ENCODE results near the gene ROBO1. TPM values are rescaled to one million over a fixed set of nuclear protein-coding genes. Genes with fewer than 3 reads are reported as not detected.

Gene ROBO1
- total RNA-seq, 6 experiments from 2014 or later: 1.1 to 7.2 (median 4.3) TPM

- no peaks in the 10 kb centered on the region for H3K9me3 ChIP-seq
- H3K27ac ChIP-seq: no peak overlapping the region
- intact Hi-C loops (cut with DNase I): no loop called here
- 86% methylated on average over 2 of the region's 2 CpGs for WGBS (ENCODE audit: insufficient coverage, low coverage, low lambda C conversion rate, missing lambda C conversion rate)
- no peak for DNase-seq
- H3K4me1 ChIP-seq: peaks cover 0 to 9% (median 0%) of the 10 kb centered on the region in 4 donors
- no peaks in the 10 kb centered on the region for H3K36me3 ChIP-seq
- TF ChIP-seq, protein P1, sequence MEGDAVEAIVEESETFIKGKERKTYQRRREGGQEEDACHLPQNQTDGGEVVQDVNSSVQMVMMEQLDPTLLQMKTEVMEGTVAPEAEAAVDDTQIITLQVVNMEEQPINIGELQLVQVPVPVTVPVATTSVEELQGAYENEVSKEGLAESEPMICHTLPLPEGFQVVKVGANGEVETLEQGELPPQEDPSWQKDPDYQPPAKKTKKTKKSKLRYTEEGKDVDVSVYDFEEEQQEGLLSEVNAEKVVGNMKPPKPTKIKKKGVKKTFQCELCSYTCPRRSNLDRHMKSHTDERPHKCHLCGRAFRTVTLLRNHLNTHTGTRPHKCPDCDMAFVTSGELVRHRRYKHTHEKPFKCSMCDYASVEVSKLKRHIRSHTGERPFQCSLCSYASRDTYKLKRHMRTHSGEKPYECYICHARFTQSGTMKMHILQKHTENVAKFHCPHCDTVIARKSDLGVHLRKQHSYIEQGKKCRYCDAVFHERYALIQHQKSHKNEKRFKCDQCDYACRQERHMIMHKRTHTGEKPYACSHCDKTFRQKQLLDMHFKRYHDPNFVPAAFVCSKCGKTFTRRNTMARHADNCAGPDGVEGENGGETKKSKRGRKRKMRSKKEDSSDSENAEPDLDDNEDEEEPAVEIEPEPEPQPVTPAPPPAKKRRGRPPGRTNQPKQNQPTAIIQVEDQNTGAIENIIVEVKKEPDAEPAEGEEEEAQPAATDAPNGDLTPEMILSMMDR (IDR thresholded peaks at IDR 0.05): no peak
- TF ChIP-seq POLR2A (IDR thresholded peaks at IDR 0.05): no peak
- H3K4me3 ChIP-seq: no peak overlapping the region
- ATAC-seq: no peak
- H3K27me3 ChIP-seq: no peaks in the 10 kb centered on the region
Measured at GRCh38 chr3:78991656-78992055, 776.1 kb downstream of the ROBO1 start.

- Histone ChIP-seq H3K9me3 (no peaks in the 10 kb centered on the region), H3K4me1 (peaks cover 0 to 9% (median 0%) of the 10 kb centered on the region in 4 donors), H3K36me3 (no peaks in the 10 kb centered on the region), H3K4me3 (no peak overlapping the region), H3K27ac (no peak overlapping the region), H3K27me3 (no peaks in the 10 kb centered on the region)
- ATAC-seq (no peak), DNase-seq (no peak)
- TF ChIP-seq, protein P1 (IDR thresholded peaks at IDR 0.05): no peak
- no peak for TF ChIP-seq POLR2A (IDR thresholded peaks at IDR 0.05)
- WGBS (ENCODE audit: insufficient coverage, low coverage, low lambda C conversion rate, missing lambda C conversion rate): 70% methylated on average over 4 of the region's 4 CpGs
- intact Hi-C loops (cut with DNase I): no loop called here
Measured at GRCh38 chr3:78990156-78990555, 777.6 kb downstream of the ROBO1 start.

DNA sequence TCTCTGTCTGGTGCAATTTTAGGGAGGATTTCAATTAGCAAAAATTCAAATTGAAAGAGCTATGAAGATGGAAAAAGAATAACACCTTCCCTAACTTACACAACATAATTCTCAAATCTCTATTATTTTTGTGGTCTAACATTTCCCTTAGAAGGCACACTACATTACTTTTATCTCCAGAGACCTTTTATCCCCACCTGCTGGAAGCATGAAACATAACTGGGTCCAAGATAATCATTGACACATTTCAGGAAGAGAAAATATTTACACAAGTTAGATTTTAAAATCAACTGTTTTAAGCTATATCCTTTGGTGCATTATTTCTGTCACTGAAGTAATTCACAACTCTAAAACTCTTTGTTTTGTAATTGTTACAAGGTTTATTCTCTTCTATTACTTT lies 779.5 kb downstream of the ROBO1 start:
- ATAC-seq (peak; percentile 76 to 95 (median 78)), DNase-seq (no peak)

GRCh38 chr3:78986416-78987101 lies 781.2 kb downstream of the ROBO1 start:
- intact Hi-C loops (cut with DNase I): no loop called here
- TF ChIP-seq, protein P1 (IDR thresholded peaks at IDR 0.05): no peak
- no peak for TF ChIP-seq POLR2A (IDR thresholded peaks at IDR 0.05)
- DNase-seq (no peak), ATAC-seq (no peak)
- 54% methylated on average over 5 of the region's 5 CpGs for WGBS (ENCODE audit: insufficient coverage, low coverage, low lambda C conversion rate, missing lambda C conversion rate)
- Histone ChIP-seq H3K27ac (no peak overlapping the region), H3K4me3 (no peak overlapping the region), H3K9me3 (no peaks in the 10 kb centered on the region), H3K36me3 (no peaks in the 10 kb centered on the region), H3K27me3 (no peaks in the 10 kb centered on the region), H3K4me1 (peaks cover 0 to 9% (median 0%) of the 10 kb centered on the region in 4 donors)

More for the DNA sequence above, 779.5 kb downstream of the ROBO1 start:
- Histone ChIP-seq H3K27me3 (no peaks in the 10 kb centered on the region), H3K36me3 (no peaks in the 10 kb centered on the region), H3K4me3 (no peak overlapping the region), H3K4me1 (peaks cover 0 to 9% (median 0%) of the 10 kb centered on the region in 4 donors), H3K9me3 (no peaks in the 10 kb centered on the region), H3K27ac (no peak overlapping the region)
- intact Hi-C loops (cut with DNase I): no loop called here
- TF ChIP-seq, protein P1 (IDR thresholded peaks at IDR 0.05): peak; percentile 43 to 59 (median 48)
- TF ChIP-seq POLR2A (IDR thresholded peaks at IDR 0.05): no peak

Measured in right lobe of liver (tissue), 6 donors.